GM21529 (cell line): ENCODE data around the gene SLC51B.
"Not testable (repeated sequence)": the region's sequence is repeated elsewhere in the genome, so short reads cannot be mapped to it uniquely, and the experiment has no call there.

Source experiments
- ATAC-seq: cut with Tn5 transposase; IDR thresholded peaks from one replicate; pipeline ENCODE4 v1.9.1; 2021; ENCODE audit not compliant: unreplicated experiment

Gene SLC51B

DNA sequence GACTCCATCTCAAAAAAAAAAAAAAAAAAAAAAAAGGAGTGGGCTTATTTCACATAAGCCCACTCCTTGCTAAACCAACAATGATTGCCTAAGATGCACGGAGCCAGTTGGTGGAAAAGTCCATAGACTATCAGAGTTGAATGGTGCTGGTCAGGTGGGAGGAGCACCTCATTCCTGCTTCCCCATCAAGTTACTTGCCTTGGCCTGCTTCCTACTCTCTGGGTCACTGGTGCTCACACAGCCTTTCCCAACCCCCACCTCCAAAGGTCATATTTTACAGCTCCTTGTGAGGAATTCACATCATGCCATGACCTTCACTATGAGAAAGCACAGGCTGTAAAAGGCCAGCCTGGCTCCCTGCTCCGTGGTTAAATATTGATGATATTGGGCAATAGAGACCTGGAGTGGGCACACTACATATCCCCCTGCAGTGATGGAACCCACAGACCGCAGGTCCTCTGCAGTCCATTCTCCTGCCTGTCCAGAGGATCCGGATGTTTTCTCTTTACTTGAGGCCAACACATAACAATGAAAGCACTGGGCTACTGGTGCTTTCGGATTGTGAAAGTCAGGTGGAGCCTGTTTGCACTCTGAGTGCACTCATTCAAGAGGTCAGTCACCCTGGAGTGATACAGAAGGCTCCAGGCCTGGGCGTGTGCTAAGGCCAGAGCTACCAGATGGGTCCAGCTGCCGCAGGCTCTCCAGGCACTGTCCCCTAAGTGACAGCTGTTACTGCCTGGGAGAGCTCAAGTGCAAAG lies at the start of gene SLC51B:
Gene SLC51B (plus strand): TSS at position 664 of the 758 bp plus-strand sequence. CDS start 4,618 bp downstream, outside the sequence.
- ATAC-seq, result no peak

DNA sequence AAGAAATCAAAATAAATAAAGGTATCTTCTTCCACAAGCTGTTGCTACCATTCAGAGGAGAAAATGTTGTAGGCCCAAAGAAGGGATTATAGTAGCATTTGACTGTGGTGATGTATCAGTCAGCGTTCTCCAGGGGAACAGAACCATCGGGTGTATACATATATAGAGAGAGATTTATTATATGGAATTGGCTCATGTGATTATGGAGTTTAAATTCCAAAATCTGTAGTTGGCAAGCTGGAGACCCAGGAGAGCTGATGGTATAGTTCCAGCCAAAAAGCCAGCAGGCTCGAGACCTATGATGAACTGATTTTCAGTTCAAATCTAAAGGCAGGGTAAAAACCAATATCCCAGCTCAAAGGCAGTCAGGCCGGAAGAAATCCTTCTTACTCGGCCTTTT lies 48.1 kb upstream of the SLC51B start:
- no peak for ATAC-seq

DNA sequence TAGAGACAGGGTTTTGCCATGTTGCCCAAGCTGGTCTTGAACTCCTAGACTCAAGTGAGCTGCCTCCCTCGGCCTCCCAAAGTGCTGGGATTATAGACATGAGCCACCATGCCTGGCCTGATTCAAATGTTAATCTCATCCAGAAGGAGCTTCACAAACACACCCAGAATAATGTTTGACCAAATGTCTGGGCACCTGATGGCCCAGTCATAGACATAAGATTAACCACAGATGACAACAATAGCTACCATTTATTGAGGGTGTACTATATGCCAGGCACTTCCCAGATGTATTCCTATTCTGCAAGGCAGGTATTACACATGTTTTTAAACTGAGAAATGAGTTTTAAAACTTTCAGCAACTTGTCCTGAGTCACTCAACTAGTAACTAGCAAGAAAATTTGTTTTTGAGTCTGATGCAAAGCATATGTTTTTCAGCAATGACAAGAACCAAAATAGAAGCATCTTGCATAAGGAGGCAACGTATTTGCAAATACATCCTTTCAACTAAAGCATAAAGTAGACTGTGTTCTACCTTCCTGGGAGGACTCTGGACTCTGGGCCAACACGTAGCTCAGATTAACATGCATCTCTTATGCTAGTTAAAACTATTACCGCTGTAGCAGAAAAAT lies 47.3 kb upstream of the SLC51B start:
- no peak for ATAC-seq

DNA sequence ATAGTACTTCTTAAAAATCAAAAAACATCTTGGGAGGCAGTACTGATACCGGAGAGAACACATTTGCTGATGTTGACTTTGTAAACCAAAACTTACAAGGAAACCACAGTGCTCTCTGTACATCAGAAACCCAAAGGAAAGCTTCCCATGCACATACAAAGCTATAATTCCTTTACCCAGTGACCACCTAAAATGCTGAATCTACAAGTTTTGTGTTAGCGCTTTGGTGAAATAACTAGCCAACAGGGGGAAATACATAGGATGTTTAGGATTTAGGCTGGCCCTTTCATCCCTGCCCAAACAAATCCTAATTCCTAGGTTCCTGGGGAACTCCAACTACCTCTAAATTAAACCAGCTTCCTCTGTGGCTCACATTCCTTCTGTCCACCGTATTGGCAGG lies 40.2 kb upstream of the SLC51B start:
- ATAC-seq, result no peak

DNA sequence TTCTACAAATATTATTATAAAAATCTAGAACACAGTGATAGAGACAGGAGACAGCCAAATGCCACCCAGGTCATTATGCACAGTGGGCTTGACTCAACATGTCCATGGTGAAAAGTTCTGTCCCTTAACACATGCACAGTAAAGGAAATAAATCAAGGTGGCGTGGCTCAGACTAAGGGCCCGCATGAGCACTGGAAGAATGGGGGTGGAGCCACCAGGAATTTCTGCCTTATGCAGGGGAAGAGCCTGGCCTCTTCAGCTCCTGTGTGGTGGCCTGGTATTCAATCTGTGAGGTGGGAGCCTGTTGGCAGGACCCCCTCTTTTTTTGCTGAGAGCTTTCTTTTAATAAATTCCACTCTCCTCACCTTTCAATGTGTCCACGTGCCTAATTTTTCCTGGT lies 38.3 kb upstream of the SLC51B start:
- ATAC-seq, result no peak

DNA sequence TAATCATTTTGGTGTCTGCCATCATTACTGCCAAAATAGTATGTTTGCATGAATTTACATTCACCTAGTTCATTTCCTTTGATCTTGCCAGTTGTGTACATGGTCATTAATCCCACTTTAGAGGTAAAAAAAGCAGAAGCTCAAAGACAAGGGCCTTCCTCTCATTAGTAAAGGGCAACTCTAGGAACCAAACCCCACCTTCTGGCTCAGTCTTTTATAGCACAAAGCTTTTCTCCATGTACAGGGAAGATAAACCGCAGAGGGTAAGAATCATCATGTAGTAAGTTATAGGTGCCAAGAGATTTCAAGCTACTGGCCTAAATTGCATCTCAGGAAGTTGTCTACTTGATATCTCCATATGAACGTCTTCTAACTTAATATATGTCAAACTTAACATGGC lies 36.2 kb upstream of the SLC51B start:
- ATAC-seq, result no peak

DNA sequence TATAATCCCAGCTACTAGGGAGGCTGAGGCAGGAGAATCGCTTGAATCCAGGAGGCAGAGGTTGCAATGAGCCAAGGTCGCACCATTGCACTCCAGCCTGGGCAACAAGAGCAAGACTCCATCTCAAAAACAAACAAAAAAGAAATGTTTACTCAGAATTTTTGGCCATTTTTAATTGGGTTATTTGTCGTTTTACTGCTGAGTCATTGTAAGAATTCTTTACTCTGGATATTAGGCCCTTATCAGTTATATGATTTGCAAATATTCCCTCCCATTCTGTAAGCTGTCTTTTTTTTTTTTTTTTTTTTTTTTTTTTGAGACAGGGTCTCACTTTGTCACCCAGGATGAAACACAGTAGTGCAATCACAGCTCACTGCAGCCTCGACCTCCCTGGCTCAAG lies 34.0 kb upstream of the SLC51B start:
- ATAC-seq, result not testable (repeated sequence)

DNA sequence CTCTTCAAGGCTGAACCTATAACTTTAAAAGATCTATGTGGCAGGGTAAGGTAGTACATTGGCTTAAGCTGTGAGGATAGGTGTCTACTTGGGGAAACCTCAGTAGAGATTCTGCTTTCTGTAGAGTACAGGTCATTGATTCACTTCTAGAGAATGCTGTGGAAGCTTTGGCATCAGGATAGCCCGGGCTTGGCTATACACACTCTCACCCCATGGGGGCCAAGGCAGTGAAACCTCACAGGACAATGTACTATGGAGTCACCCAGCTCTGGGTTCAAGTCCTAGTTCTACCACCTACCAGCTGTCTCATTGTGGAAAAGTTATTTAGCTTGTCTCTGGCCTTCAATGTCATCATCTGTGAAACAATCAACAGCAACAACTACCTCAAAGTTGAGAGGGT lies 24.8 kb upstream of the SLC51B start:
- ATAC-seq, result no peak

DNA sequence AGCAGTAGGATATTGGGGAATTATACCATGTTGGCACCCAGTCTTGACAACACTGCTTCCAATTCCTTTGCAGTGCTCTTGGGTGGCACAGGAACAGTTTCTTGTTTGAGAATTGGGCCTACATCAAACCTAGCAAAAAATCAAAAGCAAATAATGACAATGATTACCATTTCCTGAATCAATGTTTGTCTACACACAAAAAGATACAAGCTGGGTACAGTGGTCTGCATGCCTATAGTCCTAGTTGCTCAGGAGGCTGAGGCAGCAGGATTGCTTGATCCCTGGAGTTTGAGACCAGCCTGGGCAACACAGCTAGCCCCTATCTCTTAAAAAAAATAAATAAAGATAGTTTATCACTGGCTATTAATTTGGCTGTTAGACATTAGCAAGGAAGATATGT lies 23.7 kb upstream of the SLC51B start:
- ATAC-seq, result no peak

DNA sequence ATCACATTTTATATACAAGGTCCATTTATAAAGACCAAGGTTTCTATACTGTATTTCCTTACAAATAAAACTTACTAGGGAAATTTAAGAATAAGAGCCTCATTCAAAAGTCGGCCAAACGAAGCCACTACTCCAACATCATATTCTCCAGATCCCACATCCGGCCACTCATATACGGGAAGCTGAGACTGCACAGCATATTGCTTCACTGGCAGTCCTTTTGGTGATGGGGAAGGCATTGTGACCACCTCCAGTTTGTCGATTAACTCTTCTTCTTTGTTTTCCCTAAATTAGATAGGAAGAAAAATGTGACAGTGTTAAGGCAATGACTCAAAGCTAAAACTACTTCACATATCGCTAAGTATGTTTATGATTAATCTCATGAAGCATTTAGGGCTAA lies 18.4 kb upstream of the SLC51B start:
- no peak for ATAC-seq

DNA sequence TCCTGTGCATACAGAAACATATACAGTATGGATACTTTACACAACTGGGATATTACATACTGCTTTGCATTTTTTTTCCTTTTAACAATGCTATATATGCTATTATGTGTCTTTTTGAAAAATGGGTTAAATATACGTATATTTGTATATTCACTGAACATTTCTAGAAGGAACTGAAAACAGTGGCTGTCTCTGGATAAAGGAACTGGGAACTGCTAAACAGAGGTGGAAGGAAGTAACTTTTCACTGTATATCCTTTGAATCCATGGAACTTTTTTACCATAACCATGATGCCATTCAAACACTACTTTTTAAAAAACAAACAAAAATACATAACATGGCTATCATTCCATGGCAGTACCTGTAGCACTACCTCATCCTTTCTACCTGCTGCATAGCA lies 17.6 kb upstream of the SLC51B start:
- ATAC-seq, result no peak

DNA sequence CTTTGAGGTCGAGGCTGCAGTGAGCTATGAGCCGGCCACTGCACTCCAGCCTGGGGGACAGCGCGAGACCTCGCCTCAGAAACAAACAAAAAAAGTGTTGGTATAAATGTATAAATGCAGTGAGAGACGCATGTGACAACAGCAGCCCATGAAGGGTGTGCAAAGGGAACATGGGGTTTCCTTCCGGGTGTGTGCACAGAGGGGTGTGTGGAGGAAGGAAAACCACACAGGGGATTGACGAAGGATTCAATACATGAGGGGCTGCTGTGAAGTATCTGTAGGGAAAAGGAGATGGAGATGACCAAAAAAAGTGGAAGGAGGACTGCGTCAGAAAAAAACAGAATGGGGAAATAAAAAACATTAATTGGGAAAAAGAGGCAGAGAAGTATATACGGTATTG lies 16.8 kb upstream of the SLC51B start:
- ATAC-seq, result no peak

DNA sequence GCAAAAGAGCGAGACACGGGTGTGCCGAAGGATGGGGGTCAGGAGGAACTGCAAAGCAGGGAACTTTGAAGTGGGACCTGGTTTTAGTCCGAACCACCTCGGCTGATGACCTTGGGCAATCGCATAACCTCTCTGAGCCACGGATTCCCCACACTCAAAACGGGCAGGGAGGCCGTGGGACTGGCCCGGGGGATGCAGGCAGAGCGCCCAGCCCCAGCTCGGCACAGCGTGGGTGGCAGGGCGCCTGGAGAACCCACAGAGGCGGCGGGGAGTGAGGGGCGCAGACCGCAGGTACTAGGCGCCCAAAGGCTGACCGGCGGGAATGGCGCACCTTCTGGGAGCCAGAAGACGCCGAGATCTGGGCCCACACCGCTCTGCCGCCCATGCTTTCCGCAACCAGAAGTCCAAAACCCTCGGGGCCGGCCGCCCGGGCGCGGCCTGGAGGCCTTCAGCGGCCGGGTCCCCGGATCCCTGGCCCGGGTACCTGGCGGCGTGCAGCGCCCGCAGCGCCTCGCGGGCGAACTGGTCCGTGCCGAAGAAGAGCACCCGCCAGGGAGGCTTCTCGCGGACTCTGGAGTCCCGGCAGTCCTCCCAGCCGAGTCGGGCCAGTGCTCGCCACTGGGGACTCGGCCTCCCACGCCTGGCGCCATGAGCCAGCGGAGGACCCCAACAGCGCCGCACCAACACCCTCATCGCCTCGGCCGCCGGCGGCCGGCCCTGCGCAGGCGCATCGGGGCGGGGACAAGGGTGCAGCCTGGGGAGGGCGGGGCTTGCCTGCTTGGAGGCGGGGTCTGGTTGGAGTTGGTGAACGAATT lies 16.1 kb upstream of the SLC51B start, which contains the start of gene MTFMT:
Gene MTFMT (minus strand): TSS at position 719 of the 815 bp plus-strand sequence. CDS start 26 bp downstream, at position 693.
- peak; percentile 76 for ATAC-seq

DNA sequence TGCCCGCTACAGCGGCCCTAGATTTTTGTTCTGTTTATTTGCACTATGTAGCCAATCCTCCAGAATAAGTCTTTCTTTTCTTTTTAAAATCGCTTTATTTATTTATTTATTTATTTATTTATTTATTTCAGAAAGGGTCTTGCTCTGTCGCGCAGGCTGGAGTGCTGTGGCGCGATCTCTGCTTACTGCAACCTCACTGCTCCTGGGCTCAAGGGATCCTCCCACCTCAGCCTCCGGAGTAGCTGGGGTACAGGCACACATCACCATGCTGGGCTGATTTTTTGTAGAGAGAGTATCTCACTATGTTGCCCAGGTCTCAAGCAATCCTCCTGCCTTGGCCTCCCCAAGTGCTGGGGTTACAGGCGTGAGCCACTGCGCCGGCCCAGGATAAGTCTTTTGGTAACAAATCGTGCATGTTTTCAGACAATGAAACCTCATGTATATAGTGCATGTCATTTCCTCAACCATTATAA lies 15.4 kb upstream of the SLC51B start:
- ATAC-seq, result no peak

DNA sequence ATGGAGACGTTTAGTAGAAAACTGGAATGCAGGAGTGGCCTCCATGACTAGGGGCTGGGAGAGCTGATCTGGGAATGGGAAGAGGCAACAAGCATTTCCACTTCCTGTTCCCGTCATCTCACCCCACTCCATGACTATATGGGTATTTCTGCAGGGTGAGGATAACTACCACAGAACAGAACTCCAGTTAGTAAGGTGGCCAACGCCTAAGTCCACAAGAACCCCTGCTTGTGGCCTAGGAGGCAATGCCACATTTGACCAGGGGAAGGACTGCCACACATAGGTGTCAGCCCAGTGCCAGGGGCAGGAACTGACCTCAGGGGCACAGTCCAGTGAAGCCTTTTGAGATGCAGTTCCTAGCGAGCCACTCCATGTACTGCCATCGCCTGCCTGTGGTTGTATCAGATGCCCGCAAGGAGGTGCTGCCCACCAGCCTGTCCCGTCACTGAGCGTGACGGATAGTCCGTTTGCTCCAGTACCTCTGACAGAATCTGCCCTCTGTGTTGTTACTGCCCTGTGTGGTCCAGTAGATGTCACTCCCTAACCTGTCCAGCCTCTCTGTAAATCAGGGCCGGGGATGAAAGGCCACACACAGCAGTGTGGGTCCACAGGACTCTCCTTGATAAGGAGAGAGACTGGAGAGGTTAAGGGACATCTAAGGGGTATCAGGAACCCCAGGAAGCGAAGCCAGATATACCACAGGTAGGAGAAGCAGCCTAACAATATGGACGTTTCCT lies 12.2 kb upstream of the SLC51B start:
- ATAC-seq, result no peak

DNA sequence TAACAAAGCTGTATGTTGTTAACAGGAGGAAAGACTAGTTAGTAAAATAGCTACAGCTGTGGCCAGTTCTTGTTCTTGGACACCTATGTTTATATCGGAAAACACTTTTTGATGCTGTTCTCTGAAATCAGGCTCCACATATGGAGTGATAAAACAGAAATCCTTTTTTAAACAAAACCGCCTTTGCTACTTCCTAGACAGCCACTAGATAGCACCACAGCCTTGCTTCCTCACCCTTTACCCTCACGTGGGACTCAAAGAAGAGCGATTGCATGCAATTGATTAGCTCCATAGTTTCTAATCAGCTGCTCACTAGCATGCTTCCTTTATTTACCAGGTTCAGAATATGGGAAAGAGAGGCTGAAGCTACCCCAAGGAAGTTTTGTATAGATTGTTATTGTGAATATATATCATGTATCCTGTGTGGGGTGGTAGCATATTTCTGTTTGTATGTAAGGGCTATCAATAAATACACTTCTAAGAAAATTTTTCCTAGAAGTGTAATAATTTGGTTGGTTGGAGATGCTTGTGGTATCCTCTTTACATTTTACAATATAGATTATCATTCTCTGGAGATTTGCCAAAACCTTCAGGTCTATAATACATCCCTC lies 11.4 kb upstream of the SLC51B start:
- ATAC-seq, result no peak

DNA sequence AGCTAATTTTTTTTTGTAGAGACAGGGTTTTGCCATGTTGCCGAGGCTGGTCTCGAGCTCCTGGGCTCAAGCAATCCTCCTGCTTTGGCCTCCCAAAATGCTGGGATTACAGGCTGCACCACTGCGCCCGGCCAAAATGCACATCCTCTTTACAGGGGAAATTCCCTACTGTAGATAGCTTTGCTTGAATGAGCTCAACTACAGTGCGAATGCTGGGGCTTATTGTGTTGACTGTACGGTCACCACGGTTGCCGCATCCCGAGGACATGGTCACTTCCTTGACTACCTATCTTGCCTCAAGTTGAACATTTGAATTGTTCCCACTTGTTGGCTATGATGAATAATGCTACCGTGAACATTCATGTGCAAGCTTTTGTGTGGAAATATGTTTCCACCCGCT lies 10.5 kb upstream of the SLC51B start:
- ATAC-seq, result no peak

DNA sequence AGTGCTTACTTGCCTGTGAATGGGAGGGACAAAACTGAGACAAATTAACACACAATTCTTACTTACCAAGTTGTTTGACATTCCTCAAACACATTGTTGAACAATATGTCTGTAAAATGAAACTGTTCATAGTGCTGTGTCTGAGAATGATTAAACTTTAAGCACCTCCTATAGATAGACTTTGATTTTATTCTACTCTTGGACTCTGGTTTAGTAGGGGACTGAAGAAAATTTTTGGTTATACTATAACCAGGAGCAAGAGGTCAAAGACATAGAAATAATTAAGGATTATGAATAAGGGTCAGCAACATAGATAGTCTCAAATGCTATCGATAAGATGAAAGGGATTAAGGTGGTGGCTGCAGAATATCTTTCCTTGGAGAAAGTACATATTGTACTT lies 7.9 kb upstream of the SLC51B start:
- ATAC-seq, result no peak

DNA sequence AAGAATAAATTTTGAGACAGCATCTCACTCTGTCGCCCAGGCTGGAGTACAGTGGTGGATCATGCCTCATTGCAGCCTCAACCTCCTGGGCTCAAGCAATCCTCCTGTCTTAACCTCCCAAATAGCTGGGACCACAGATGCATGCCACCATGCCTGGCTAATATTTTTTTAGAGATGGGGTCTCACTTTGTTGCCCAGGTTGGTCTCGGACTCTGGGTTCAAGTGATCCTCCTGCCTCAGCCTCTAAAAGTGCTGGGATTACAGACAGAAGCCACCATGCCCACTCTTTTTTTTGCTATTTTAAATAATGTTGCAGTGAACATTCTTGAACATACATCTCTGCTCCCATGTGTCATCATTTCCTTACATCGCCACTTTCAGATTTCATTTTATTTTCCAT lies 6.8 kb upstream of the SLC51B start:
- ATAC-seq, result no peak

DNA sequence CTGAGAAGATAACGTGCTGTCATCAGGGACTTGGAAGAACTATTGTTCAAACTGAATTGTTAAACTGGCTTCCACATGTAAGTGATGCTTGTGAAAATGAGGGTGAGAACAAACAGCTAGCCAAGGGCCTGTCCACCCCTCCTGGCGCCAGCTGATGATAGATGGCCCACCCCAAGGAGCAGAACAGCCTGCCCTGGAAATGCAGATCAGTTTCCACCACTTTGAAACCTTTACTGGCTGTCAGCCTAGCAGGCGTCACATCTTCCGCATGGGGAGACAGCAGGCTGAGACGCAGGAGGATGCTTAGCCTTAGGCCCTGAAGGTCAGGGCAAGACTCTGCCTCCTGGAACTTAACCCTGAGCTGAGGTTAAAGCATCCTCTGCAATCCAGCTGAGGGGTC lies 6.4 kb upstream of the SLC51B start:
- no peak for ATAC-seq

DNA sequence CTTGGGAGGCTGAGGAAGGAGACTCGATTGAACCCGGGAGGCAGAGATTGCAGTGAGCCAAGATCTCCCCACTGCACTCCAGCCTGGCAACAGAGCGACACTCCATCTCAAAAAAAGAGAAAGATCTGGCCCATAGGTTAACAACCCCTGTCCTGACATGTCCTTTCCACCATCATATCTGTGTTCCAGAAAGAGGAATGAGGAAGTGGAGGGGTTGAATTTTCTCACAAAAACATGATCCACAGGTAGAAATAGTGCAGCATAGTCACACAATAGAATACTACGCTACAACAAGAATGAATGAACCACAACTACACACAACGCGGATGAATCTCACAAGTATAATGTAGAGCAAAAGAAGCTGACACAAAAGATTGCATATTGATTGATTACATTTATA lies 4.7 kb upstream of the SLC51B start:
- ATAC-seq, result no peak
